ENCODE measurements around the gene GSTA5.

GRCh38 chr6:52820198-52820597, 20.4 kb downstream of the GSTA5 start:
- TF ChIP-seq CTCF (IDR thresholded peaks at IDR 0.05) (no peak), POLR2A (IDR thresholded peaks at IDR 0.05) (no peak)

All from body of pancreas (tissue), 4 donors.